ENCODE measurements around the gene TP63.

TP63 gene

GRCh38 chr3:189871418-189871817, 240.2 kb downstream of the TP63 start:
- no peak for FAIRE-seq

- no peak for FAIRE-seq
These were observed 252.0 kb downstream of the TP63 start for GRCh38 chr3:189883113-189883753.

GRCh38 chr3:189890496-189890895, 259.3 kb downstream of the TP63 start:
- FAIRE-seq: no peak

- no peak for FAIRE-seq
These were observed 265.3 kb downstream of the TP63 start for GRCh38 chr3:189896533-189896932.

GRCh38 chr3:189897406-189897805, 266.2 kb downstream of the TP63 start:
- no peak for FAIRE-seq

- no peak for FAIRE-seq
These were observed 267.5 kb downstream of the TP63 start for GRCh38 chr3:189898559-189899153.

- no peak for FAIRE-seq
These were observed 268.0 kb downstream of the TP63 start for GRCh38 chr3:189899186-189899585.

- FAIRE-seq: no peak
These were observed 269.4 kb downstream of the TP63 start for GRCh38 chr3:189900578-189900977.

- FAIRE-seq: no peak
These were observed 270.3 kb downstream of the TP63 start for GRCh38 chr3:189901481-189901880.

- FAIRE-seq: no peak
These were observed 271.3 kb downstream of the TP63 start for GRCh38 chr3:189902230-189903186.

GRCh38 chr3:189903562-189904250, 272.5 kb downstream of the TP63 start:
- no peak for FAIRE-seq

- FAIRE-seq: no peak
These were observed 276.6 kb downstream of the TP63 start for GRCh38 chr3:189907803-189908202.

GRCh38 chr3:189908646-189909045, 277.5 kb downstream of the TP63 start:
- FAIRE-seq: no peak

GRCh38 chr3:189909139-189909538, 277.9 kb downstream of the TP63 start:
- no peak for FAIRE-seq

- no peak for FAIRE-seq
These were observed 278.4 kb downstream of the TP63 start for GRCh38 chr3:189909573-189909972.

- no peak for FAIRE-seq
These were observed 279.8 kb downstream of the TP63 start for GRCh38 chr3:189911001-189911400.

GRCh38 chr3:189914799-189915198, 283.6 kb downstream of the TP63 start:
- FAIRE-seq: no peak

GRCh38 chr3:189921770-189922169, 290.6 kb downstream of the TP63 start:
- FAIRE-seq: no peak

- no peak for FAIRE-seq
These were observed 297.0 kb downstream of the TP63 start for GRCh38 chr3:189927975-189928895.

GRCh38 chr3:189936201-189936945, 305.2 kb downstream of the TP63 start:
- no peak for FAIRE-seq
